GM23338 (cell line): Measurements from ENCODE around the gene GCK.

Source experiments
- POLR2AphosphoS5 ChIP-seq: IDR thresholded peaks from 2 replicates; pipeline ENCODE4 v1.6.1; 2016; ENCODE audit warnings: antibody characterized with exemption, low read depth
- TF ChIP-seq, protein P1 (sequence below), 2 experiments: fragments of 200-600 bp in 1 of 2; sonication (generic) in 1 of 2; conservative IDR thresholded peaks; 2 replicates each; pipeline versions ENCODE4 v1.5.1 to v1.6.1; 2016 to 2017; ENCODE audit warnings: antibody characterized with exemption in 2 of 2, low read depth in 2 of 2, mild to moderate bottlenecking in 2 of 2, moderate library complexity in 1 of 2

DNA sequence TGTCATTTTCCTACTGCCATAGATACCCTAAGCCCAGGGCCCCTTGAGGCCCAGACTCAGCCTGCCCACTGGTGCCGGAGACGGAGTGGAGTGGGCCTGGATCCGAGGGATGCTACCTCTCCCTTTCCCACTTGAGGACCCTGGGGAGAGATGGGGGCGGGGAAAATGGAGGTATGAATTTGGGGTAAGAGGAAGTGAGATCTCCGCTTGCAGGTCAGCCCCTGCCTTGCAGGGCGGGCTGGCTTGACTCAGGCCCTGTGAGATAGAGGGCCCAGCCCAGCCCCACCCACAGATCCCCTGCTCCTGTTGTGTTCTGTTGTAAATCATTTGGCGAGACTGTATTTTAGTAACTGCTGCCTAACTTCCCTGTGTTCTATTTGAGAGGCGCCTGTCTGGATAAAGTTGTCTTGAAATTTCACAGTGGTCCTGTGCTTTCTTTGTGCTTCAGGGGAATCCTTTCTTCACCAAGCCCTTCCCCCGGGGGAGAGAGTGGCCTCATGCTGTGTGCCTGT, 24.7 kb upstream of the GCK start:
- TF ChIP-seq, protein P1, sequence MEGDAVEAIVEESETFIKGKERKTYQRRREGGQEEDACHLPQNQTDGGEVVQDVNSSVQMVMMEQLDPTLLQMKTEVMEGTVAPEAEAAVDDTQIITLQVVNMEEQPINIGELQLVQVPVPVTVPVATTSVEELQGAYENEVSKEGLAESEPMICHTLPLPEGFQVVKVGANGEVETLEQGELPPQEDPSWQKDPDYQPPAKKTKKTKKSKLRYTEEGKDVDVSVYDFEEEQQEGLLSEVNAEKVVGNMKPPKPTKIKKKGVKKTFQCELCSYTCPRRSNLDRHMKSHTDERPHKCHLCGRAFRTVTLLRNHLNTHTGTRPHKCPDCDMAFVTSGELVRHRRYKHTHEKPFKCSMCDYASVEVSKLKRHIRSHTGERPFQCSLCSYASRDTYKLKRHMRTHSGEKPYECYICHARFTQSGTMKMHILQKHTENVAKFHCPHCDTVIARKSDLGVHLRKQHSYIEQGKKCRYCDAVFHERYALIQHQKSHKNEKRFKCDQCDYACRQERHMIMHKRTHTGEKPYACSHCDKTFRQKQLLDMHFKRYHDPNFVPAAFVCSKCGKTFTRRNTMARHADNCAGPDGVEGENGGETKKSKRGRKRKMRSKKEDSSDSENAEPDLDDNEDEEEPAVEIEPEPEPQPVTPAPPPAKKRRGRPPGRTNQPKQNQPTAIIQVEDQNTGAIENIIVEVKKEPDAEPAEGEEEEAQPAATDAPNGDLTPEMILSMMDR (conservative IDR thresholded peaks at IDR 0.05; ENCODE audit: low read depth in 2 of 2): no peak
- no peak for TF ChIP-seq POLR2AphosphoS5
